ENCODE measurements around the gene MICALL2.

DNA sequence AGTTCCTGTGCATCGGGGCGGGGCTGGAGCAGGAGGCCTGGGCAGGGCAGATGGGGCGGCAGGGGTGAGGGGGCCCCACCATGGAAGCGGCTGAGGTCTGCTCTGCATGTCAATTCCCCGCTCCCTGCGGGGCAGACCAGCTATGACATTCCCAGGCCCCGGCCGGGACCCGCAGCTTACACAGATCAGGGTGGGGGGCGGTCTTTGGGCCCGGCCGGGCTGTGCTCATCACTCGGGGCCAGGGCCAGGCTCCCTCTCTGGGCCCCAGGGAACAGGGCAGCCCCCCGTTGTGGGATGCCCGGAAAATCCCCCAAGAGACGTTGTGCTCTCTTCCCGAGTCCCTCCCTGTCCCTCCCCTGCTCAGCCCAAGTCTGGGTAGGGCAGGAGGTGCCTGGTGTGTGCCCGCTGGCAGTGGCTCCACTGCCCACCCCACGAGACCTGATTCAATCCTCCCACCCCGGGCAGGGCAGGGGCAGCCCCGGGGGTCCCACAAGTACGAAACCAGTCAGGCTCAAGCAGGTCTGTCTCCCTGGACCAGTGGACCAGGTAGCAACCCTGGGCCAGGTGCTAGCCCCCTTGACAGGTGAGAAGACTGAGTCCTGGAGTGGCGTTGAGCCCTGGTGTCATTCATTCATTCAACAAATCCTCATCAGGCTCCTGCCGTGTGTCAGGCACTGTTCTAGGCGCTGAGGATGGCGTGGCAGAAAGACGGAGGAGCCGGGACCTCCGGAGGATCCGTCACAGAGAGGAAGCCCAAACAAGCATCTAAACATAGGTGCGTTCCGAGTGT is 29.0 kb downstream of the MICALL2 start:
- TF ChIP-seq CTCF (IDR thresholded peaks at IDR 0.05; ENCODE audit: low read depth, low read length, poor library complexity, severe bottlenecking) (no peak), EZH2phosphoT487 (IDR thresholded peaks at IDR 0.05; ENCODE audit: borderline replicate concordance, low read length) (no peak)
